GM10266 (cell line): Measurements from ENCODE around the gene DHDH.
A peak's percentile ranks its signal among the peaks of the same experiment; 100 is the strongest.

Source experiments
- DNase-seq: peaks from one replicate; pipeline ENCODE4 v3.0.0; 2012; ENCODE audit errors: extremely low spot score
- TF ChIP-seq, protein P1 (sequence below): IDR thresholded peaks from 2 replicates; pipeline ENCODE4 v1.5.1; 2012; ENCODE audit warnings: mild to moderate bottlenecking, low read depth; ENCODE audit not compliant: control insufficient read depth, insufficient read depth; ENCODE audit errors: missing control alignments

Gene DHDH

DNA sequence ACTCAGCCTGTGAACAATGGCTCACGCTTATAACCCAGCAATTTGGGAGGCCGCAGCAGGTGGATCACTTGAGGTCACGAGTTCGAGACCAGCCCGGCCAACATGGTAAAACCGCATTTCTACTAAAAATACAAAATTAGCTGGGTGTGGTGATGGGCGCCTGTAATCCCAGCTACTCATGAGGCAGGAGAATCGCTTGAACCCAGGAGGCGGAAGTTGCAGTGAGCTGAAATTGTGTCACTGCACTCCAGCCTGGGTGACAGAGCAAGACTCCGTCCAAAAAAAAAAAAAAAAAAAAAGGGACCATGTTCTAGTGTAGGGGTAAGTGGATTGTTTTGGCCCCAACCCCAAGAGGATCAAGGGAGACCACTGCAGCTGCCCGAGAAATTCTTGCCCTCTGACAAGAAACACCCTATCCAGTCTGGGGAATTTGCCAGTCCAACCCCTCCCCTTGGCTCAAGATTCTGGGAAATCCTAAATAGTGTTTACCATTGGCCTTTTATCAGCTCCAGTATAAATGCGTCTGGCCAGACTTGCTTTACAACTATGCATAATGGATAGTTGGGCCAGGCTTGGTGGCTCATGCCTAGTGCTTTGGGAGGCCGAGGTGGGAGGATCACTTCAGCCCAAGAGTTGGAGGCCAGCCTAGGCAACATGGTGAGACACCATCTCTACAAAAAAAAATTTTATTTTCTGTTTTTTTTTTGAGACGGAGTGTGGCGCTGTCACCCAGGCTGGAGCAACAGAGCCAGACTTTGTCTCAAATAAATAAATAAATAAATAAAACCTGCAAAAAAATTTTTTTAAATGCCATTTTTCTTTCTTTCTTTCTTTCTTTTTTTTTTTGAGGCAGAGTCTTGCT, 5.1 kb upstream of the DHDH start:
- DNase-seq: no peak
- TF ChIP-seq, protein P1, sequence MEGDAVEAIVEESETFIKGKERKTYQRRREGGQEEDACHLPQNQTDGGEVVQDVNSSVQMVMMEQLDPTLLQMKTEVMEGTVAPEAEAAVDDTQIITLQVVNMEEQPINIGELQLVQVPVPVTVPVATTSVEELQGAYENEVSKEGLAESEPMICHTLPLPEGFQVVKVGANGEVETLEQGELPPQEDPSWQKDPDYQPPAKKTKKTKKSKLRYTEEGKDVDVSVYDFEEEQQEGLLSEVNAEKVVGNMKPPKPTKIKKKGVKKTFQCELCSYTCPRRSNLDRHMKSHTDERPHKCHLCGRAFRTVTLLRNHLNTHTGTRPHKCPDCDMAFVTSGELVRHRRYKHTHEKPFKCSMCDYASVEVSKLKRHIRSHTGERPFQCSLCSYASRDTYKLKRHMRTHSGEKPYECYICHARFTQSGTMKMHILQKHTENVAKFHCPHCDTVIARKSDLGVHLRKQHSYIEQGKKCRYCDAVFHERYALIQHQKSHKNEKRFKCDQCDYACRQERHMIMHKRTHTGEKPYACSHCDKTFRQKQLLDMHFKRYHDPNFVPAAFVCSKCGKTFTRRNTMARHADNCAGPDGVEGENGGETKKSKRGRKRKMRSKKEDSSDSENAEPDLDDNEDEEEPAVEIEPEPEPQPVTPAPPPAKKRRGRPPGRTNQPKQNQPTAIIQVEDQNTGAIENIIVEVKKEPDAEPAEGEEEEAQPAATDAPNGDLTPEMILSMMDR: no peak

DNA sequence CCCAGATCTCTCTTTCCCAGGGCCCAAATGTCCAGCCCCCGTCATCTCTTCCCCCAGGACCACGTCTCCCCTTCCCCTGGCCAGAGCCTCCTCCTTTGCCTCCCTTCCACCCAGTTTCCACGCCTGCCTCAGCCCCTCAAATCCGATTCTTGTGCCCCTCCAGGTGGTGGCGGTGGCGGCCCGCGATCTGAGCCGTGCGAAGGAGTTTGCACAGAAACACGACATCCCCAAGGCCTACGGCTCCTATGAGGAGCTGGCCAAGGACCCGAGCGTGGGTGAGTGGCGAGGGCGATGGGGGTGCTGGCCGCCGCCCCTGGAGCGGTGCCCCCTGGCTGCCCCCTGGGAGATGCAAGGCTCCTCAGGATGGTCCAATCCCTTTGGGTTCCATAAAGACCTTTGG, 1.3 kb downstream of the DHDH start:
- TF ChIP-seq, protein P1: peak; percentile 32
- no peak for DNase-seq

GRCh38 chr19:48935864-48936263, 2.4 kb downstream of the DHDH start:
- no peak for DNase-seq
- TF ChIP-seq, protein P1: no peak

DNA sequence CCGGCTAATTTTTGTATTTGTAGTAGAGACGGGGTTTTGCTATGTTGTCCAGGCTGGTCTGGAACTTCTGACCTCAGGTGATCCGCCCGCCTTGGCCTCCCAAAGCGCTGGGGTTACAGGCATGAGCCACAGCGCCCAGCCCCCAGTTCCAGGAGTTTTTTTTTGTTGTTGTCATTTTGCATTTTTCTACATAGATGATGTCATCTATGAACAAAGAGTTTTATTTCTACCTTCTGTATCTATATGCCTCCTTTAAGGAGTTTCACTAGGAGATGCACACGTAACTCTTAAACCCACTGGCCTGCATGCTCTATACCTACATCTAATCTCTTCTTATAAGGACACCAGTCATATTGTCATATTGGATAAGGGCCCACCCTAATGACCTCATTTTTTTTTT, 4.8 kb downstream of the DHDH start:
- TF ChIP-seq, protein P1: no peak
- no peak for DNase-seq

GRCh38 chr19:48940902-48941301, 7.4 kb downstream of the DHDH start:
- TF ChIP-seq, protein P1: no peak
- DNase-seq: no peak

- no peak for DNase-seq
- TF ChIP-seq, protein P1: no peak
Observed at GRCh38 chr19:48943081-48943480, 9.6 kb downstream of the DHDH start.

DNA sequence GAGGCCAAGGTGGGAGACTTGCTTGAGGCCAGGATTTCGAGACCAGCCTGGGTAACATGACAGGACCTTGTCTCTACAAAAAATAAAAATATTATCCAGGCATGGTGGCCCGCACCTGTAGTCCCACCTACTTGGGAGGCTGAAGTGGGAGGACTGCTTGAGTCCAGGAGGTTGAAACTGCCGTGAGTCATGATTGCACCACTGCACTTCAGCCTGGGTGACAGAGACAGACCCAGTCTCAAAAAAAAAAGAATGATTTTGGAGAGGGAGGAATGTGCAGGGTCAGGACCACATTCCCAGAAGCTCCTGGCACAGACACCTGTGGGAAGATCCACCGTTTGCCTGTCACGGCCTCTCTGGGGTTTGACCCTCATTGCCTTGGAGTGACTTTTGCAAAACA, 11.9 kb downstream of the DHDH start:
- DNase-seq: no peak
- TF ChIP-seq, protein P1: no peak
